Activated naive CD8-positive, alpha-beta T cell treated with anti-CD3 and anti-CD28 coated beads, Interleukin-2, amount 10 ng/mL, durations not matched to agents 7 days and 5 days (primary cell): ENCODE measurements around the gene ZBTB49. TPM values are rescaled to one million over a fixed set of nuclear protein-coding genes. Genes with fewer than 3 reads are reported as not detected.

ENCODE experiments used
- ATAC-seq: fragments of 150-1000 bp; cut with Tn5 transposase; one replicate; pipeline ENCODE4 v1.10.0; 2021; ENCODE audit warnings: low read depth, moderate library complexity
- POLR2A ChIA-PET: fragments of 350-600 bp; sonication (Branson Sonifier 250); formaldehyde crosslinking; loops from one replicate; lab custom pipeline; 2021; ENCODE audit warnings: antibody characterized with exemption; lab: Charles Lee
- DNase-seq: peaks from one replicate; pipeline ENCODE4 v3.0.0; 2021
- H3K27ac Mint-ChIP-seq: one replicate; pipeline ENCODE4 v1.8.0; 2022; ENCODE audit warnings: mild to moderate bottlenecking, mixed read lengths
- H3K27me3 Mint-ChIP-seq: one replicate; pipeline ENCODE4 v1.8.0; 2022; ENCODE audit warnings: mild to moderate bottlenecking, moderate library complexity, mixed read lengths
- H3K36me3 Mint-ChIP-seq: one replicate; pipeline ENCODE4 v1.8.0; 2021; ENCODE audit warnings: mild to moderate bottlenecking, mixed read lengths
- H3K4me1 Mint-ChIP-seq: one replicate; pipeline ENCODE4 v1.8.0; 2021; ENCODE audit warnings: mixed read lengths
- H3K4me3 Mint-ChIP-seq: one replicate; pipeline ENCODE4 v1.8.0; 2022; ENCODE audit warnings: mild to moderate bottlenecking, moderate library complexity, mixed read lengths
- H3K9me3 Mint-ChIP-seq: one replicate; pipeline ENCODE4 v1.8.0; 2021; ENCODE audit warnings: mixed read lengths
- total RNA-seq, 2 experiments: library from RNA; stranded (reverse); gene quantifications; one replicate each; pipeline ENCODE4 v1.2.3, GENCODE V29; 2021

ZBTB49 gene
- total RNA-seq, 2 experiments from 2014 or later = 9.7 to 13.0 TPM

DNA sequence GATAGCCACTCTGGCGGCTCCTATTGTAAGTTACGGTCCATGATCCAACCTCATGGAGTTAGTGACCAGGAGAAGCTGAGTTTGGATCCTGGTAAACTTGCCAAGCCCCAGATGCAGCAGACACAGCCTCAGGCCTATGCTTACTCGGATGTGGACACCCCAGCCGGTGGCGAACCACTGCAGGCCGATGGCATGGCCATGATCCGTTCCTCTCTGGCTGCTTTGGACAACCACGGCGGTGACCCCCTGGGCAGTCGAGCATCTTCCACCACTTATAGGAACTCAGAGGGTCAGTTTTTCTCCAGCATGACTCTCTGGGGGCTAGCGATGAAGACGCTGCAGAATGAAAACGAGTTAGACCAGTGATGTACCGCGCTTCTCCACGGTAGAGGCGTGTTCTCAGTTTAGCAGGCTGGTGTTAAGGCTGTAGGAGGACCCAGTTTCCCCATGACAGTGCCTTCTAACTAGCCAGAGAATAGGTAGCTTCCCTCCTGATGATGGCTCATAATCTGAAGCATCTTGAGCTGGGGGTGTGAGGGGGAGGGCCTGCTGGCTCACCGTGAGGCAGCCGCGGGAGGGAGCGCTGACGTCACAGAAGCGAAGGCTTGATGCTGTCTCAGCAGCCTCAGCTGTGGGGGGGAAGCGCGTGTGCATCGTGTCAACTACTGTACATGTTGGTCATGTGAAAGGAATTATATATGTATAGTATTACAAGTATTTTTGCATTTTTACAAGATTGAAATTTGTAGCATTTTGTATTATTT lies 31.1 kb downstream of the ZBTB49 start:
- Mint-ChIP-seq H3K4me1 (peaks cover 2% of the 10 kb centered on the region), H3K27me3 (no peaks in the 10 kb centered on the region), H3K9me3 (no peaks in the 10 kb centered on the region), H3K27ac (no peak overlapping the region), H3K36me3 (no peaks in the 10 kb centered on the region), H3K4me3 (no peak overlapping the region)
- no peak for ATAC-seq
- DNase-seq = peak; percentile 12
- POLR2A ChIA-PET = no interaction called here

GRCh38 chr4:4321951-4322688 lies 32.1 kb downstream of the ZBTB49 start:
- ATAC-seq (no peak), DNase-seq (peak; percentile 17)
- peaks cover 2% of the 10 kb centered on the region for H3K4me1 Mint-ChIP-seq
- H3K36me3 Mint-ChIP-seq = no peaks in the 10 kb centered on the region
- H3K4me3 Mint-ChIP-seq = no peak overlapping the region
- POLR2A ChIA-PET = no interaction called here
- H3K9me3 Mint-ChIP-seq = no peaks in the 10 kb centered on the region
- H3K27me3 Mint-ChIP-seq = peaks cover 2% of the 10 kb centered on the region
- H3K27ac Mint-ChIP-seq = no peak overlapping the region

GRCh38 chr4:4323705-4324534 lies 33.9 kb downstream of the ZBTB49 start:
- H3K4me3 Mint-ChIP-seq = no peak overlapping the region
- ATAC-seq (no peak), DNase-seq (no peak)
- H3K36me3 Mint-ChIP-seq = no peaks in the 10 kb centered on the region
- no peaks in the 10 kb centered on the region for H3K9me3 Mint-ChIP-seq
- peaks cover 2% of the 10 kb centered on the region for H3K4me1 Mint-ChIP-seq
- H3K27me3 Mint-ChIP-seq = peaks cover 2% of the 10 kb centered on the region
- POLR2A ChIA-PET = no interaction called here
- H3K27ac Mint-ChIP-seq = no peak overlapping the region

- peaks cover 2% of the 10 kb centered on the region for H3K27me3 Mint-ChIP-seq
- peaks cover 2% of the 10 kb centered on the region for H3K4me1 Mint-ChIP-seq
- H3K36me3 Mint-ChIP-seq = no peaks in the 10 kb centered on the region
- POLR2A ChIA-PET = no interaction called here
- ATAC-seq = no peak
- no peak overlapping the region for H3K4me3 Mint-ChIP-seq
- no peaks in the 10 kb centered on the region for H3K9me3 Mint-ChIP-seq
- H3K27ac Mint-ChIP-seq = no peak overlapping the region
- no peak for DNase-seq
Measured at GRCh38 chr4:4325321-4325720, 35.3 kb downstream of the ZBTB49 start.

DNA sequence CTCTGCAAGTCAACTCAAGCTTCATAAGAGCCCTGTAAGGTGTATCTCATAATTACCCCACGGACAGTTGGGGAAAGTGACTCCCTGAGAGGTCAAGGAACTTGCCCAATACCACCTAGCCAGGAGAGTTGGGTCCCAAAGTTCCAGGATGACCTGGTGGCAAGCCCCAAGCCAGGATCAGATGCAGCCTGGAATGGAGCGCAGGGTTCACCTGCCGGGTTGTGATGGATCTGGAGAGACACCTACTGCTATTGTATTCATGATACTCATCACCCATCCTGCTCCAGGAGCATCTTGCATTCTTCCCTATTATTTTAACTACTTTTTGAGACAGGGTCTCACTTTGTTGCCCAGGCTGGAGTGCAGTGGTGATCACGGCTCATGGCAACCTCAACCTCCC lies 36.1 kb downstream of the ZBTB49 start:
- no peaks in the 10 kb centered on the region for H3K36me3 Mint-ChIP-seq
- H3K9me3 Mint-ChIP-seq = no peaks in the 10 kb centered on the region
- no peak for DNase-seq
- H3K4me3 Mint-ChIP-seq = no peak overlapping the region
- no peak overlapping the region for H3K27ac Mint-ChIP-seq
- peaks cover 2% of the 10 kb centered on the region for H3K4me1 Mint-ChIP-seq
- POLR2A ChIA-PET = no interaction called here
- peaks cover 4% of the 10 kb centered on the region for H3K27me3 Mint-ChIP-seq
- no peak for ATAC-seq

DNA sequence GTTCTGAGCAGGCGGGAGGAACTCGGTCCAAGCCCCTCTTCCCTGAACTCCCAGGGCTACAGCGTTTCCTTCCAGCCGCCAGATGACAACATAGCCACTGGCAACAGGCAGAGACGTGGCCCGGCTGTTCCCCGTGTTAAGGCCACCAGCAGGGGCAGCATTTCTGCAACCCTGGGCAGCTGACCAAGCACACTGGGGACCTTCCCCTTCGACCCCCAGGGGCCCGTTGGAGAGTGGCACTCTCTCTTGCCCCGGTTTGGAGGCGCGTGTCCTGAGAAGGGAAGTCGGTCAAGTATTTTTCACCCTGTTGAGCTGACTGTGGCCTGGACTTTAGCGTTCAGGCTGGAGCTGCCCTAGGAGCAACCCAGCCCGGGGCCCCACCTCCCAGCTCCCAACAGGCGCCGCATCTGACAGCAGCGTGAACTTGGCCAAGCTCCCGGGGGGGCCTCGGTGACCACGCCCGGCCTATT lies 37.6 kb downstream of the ZBTB49 start:
- H3K36me3 Mint-ChIP-seq = no peaks in the 10 kb centered on the region
- peaks cover 4% of the 10 kb centered on the region for H3K27me3 Mint-ChIP-seq
- H3K4me1 Mint-ChIP-seq = peaks cover 2% of the 10 kb centered on the region
- no peaks in the 10 kb centered on the region for H3K9me3 Mint-ChIP-seq
- POLR2A ChIA-PET = interaction anchor here (1.4 kb wide), 1 partner anchor 79 kb away, joined by 3 read pairs; the partner anchor contains the start of gene TMEM128
- DNase-seq = no peak
- no peak overlapping the region for H3K4me3 Mint-ChIP-seq
- H3K27ac Mint-ChIP-seq = no peak overlapping the region
- no peak for ATAC-seq

DNA sequence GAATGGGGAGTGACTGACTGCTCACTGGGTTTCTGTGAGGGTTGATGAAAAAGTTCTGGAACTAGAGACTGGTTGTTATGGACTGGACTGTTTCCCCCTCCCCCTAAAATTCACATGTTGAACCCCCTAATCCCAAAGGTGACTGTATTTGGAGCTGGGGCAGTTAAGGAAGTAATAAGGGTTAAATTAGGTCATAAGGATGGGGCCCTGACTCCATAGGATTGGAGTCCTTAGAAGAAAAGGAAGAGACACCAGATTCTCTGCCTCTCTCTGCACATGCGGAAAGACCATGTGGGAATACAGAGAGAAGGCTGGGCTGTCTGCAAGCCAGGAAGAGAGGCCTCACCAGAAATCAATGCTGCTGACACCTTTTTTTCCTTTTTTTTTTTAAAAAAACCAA lies 38.2 kb downstream of the ZBTB49 start:
- POLR2A ChIA-PET = interaction anchor here (1.4 kb wide), 1 partner anchor 80 kb away, joined by 3 read pairs; the partner anchor contains the start of gene TMEM128
- Mint-ChIP-seq H3K4me1 (peaks cover 2% of the 10 kb centered on the region), H3K4me3 (no peak overlapping the region), H3K36me3 (no peaks in the 10 kb centered on the region), H3K9me3 (no peaks in the 10 kb centered on the region), H3K27me3 (peaks cover 4% of the 10 kb centered on the region), H3K27ac (no peak overlapping the region)
- DNase-seq (no peak), ATAC-seq (no peak)

DNA sequence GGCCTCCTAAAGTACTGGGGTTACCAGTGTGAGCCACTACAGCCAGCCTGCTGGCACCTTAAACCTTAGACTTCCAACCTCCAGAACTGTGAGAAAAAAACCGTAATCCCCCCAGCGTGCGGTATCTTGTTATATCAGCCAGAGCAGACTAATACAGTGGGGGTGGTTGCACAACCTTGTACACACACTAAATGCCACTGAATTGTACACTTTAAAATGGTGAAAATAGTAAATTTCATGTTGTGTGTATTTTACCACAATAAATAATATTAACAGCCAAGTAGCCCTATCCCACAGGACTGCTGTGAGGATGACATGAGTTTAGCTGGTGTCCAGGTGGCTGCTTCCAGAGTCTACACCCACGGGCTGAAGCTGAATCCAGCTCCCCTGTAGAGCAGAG lies 38.8 kb downstream of the ZBTB49 start:
- Mint-ChIP-seq H3K27me3 (peaks cover 4% of the 10 kb centered on the region), H3K27ac (no peak overlapping the region), H3K4me3 (no peak overlapping the region), H3K9me3 (no peaks in the 10 kb centered on the region), H3K4me1 (peaks cover 3% of the 10 kb centered on the region), H3K36me3 (no peaks in the 10 kb centered on the region)
- POLR2A ChIA-PET = no interaction called here
- DNase-seq (no peak), ATAC-seq (no peak)

DNA sequence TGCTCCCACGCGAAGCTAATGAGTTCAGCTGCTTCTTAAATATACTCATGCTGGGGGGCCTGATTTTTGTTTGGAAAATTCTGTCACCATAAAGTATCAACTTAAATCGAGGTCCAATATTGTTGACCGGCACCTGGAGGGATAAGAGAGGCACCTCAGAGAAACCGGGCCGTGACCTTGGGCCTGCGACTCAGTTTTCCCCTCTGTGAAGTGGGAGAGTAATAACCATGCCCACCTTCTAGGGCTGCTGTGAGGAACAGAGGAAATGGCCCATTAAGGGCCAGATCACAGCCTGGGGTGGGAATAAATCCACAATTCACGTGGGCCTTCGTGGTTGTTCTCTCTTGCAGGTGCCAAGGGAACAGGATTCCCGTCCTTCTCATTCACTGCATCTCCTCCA lies 39.4 kb downstream of the ZBTB49 start:
- no peak overlapping the region for H3K4me3 Mint-ChIP-seq
- DNase-seq = no peak
- POLR2A ChIA-PET = no interaction called here
- H3K27ac Mint-ChIP-seq = no peak overlapping the region
- no peaks in the 10 kb centered on the region for H3K9me3 Mint-ChIP-seq
- ATAC-seq = no peak
- H3K36me3 Mint-ChIP-seq = no peaks in the 10 kb centered on the region
- peaks cover 4% of the 10 kb centered on the region for H3K27me3 Mint-ChIP-seq
- peaks cover 1% of the 10 kb centered on the region for H3K4me1 Mint-ChIP-seq

DNA sequence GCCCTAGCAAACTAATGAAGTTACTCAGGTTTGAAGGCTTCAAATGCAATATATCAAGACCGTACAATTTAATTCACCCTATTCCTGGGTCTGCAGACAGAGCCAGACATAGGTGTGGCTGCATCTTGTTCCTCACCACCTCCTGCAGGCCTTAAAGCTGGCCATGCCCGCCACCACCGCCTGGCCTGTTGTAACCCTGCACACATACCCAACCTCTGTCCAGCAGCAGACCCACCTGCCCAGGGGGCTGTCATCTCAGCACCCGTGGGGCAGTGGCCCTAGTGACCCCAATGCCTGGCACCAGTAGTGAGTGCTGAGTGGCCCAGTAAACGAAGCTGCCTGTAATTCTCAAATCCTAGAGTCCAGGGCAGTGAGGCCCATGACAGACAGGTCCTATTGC lies 40.7 kb downstream of the ZBTB49 start:
- peaks cover 4% of the 10 kb centered on the region for H3K27me3 Mint-ChIP-seq
- H3K4me1 Mint-ChIP-seq = peaks cover 9% of the 10 kb centered on the region
- ATAC-seq (no peak), DNase-seq (no peak)
- H3K36me3 Mint-ChIP-seq = no peaks in the 10 kb centered on the region
- POLR2A ChIA-PET = interaction anchor here (0.7 kb wide), 1 partner anchor 12 kb away, joined by 5 read pairs; no protein-coding TSS in a partner anchor
- H3K9me3 Mint-ChIP-seq = no peaks in the 10 kb centered on the region
- H3K4me3 Mint-ChIP-seq = no peak overlapping the region
- H3K27ac Mint-ChIP-seq = no peak overlapping the region

GRCh38 chr4:4332529-4332928 lies 42.5 kb downstream of the ZBTB49 start:
- Mint-ChIP-seq H3K4me1 (peaks cover 9% of the 10 kb centered on the region), H3K36me3 (no peaks in the 10 kb centered on the region), H3K27me3 (peaks cover 2% of the 10 kb centered on the region), H3K27ac (no peak overlapping the region), H3K9me3 (no peaks in the 10 kb centered on the region), H3K4me3 (no peak overlapping the region)
- POLR2A ChIA-PET = no interaction called here
- DNase-seq (no peak), ATAC-seq (no peak)

GRCh38 chr4:4333265-4333706 lies 43.2 kb downstream of the ZBTB49 start:
- no peaks in the 10 kb centered on the region for H3K36me3 Mint-ChIP-seq
- H3K27ac Mint-ChIP-seq = no peak overlapping the region
- DNase-seq (no peak), ATAC-seq (no peak)
- H3K4me1 Mint-ChIP-seq = peaks cover 9% of the 10 kb centered on the region
- POLR2A ChIA-PET = interaction anchor here (0.8 kb wide), 1 partner anchor 86 kb away, joined by 3 read pairs; the partner anchor contains the start of gene TMEM128
- H3K4me3 Mint-ChIP-seq = no peak overlapping the region
- H3K27me3 Mint-ChIP-seq = peaks cover 2% of the 10 kb centered on the region
- no peaks in the 10 kb centered on the region for H3K9me3 Mint-ChIP-seq
